DOHH2 (cell line): ENCODE measurements around the gene SPG7.
A peak's percentile ranks its signal among the peaks of the same experiment; 100 is the strongest.

Experiments
- H3F3A ChIP-seq: fragments of 200-600 bp; sonication (generic), shearing (Covaris generic); 2 replicates; pipeline ENCODE4 v1.6.0; 2016; ENCODE audit warnings: antibody characterized with exemption, mild to moderate bottlenecking; ENCODE audit not compliant: control insufficient read depth, insufficient read depth
- H3K27ac ChIP-seq: fragments of 200-600 bp; sonication (generic); 2 replicates; pipeline ENCODE4 v1.5.1; 2014; ENCODE audit warnings: low read depth, mild to moderate bottlenecking, low read length, moderate library complexity
- H3K27me3 ChIP-seq: fragments of 200-600 bp; sonication (generic); 2 replicates; pipeline ENCODE4 v1.6.1; 2014; ENCODE audit warnings: mild to moderate bottlenecking, low read length, mixed read lengths; ENCODE audit not compliant: control insufficient read depth
- H3K36me3 ChIP-seq: fragments of 200-600 bp; sonication (generic); 2 replicates; pipeline ENCODE4 v1.6.1; 2014; ENCODE audit warnings: mild to moderate bottlenecking, low read length, moderate library complexity, mixed read lengths; ENCODE audit not compliant: control insufficient read depth
- H3K4me1 ChIP-seq: fragments of 200-600 bp; sonication (generic); 2 replicates; pipeline ENCODE4 v1.6.1; 2014; ENCODE audit warnings: mild to moderate bottlenecking, low read length, mixed read lengths; ENCODE audit not compliant: control insufficient read depth
- H3K4me2 ChIP-seq: fragments of 200-600 bp; sonication (generic); 2 replicates; pipeline ENCODE4 v1.6.0; 2014; ENCODE audit warnings: mild to moderate bottlenecking, low read length, moderate library complexity
- H3K4me3 ChIP-seq: fragments of 200-600 bp; sonication (generic); 2 replicates; pipeline ENCODE4 v1.5.1; 2014; ENCODE audit warnings: mild to moderate bottlenecking, low read length, mixed read lengths
- H3K79me2 ChIP-seq: fragments of 200-600 bp; sonication (generic); 2 replicates; pipeline ENCODE4 v1.6.1; 2014; ENCODE audit warnings: mild to moderate bottlenecking, low read length, mixed read lengths; ENCODE audit not compliant: control insufficient read depth
- H3K9me2 ChIP-seq: fragments of 200-600 bp; sonication (generic); replicated peaks from 2 replicates; pipeline ENCODE4 v1.6.1; 2014; ENCODE audit warnings: mild to moderate bottlenecking, low read length, mixed read lengths; ENCODE audit not compliant: control insufficient read depth
- H3K9me3 ChIP-seq: fragments of 200-600 bp; sonication (generic); 2 replicates; pipeline ENCODE4 v1.6.1; 2014; ENCODE audit warnings: antibody characterized with exemption, low read length, mixed read lengths; ENCODE audit not compliant: control insufficient read depth, insufficient read depth
- H4K20me1 ChIP-seq: fragments of 200-600 bp; sonication (generic); 2 replicates; pipeline ENCODE4 v1.6.0; 2014; ENCODE audit warnings: low read depth, mild to moderate bottlenecking, antibody characterized with exemption, low read length, moderate library complexity; ENCODE audit not compliant: control insufficient read depth, insufficient read depth
- EZH2phosphoT487 ChIP-seq: fragments of 200-600 bp; sonication (generic); IDR thresholded peaks from 2 replicates; pipeline ENCODE4 v1.6.1; 2017; ENCODE audit warnings: borderline replicate concordance, mild to moderate bottlenecking, antibody characterized with exemption, low read length, moderate library complexity, mixed read lengths
- TF ChIP-seq, protein P1 (sequence below): fragments of 200-600 bp; sonication (generic); IDR thresholded peaks from one replicate; pipeline ENCODE4 v1.5.1; 2014; ENCODE audit warnings: antibody characterized with exemption, mild to moderate bottlenecking, low read depth, low read length; ENCODE audit not compliant: poor library complexity, severe bottlenecking

The SPG7 gene

DNA sequence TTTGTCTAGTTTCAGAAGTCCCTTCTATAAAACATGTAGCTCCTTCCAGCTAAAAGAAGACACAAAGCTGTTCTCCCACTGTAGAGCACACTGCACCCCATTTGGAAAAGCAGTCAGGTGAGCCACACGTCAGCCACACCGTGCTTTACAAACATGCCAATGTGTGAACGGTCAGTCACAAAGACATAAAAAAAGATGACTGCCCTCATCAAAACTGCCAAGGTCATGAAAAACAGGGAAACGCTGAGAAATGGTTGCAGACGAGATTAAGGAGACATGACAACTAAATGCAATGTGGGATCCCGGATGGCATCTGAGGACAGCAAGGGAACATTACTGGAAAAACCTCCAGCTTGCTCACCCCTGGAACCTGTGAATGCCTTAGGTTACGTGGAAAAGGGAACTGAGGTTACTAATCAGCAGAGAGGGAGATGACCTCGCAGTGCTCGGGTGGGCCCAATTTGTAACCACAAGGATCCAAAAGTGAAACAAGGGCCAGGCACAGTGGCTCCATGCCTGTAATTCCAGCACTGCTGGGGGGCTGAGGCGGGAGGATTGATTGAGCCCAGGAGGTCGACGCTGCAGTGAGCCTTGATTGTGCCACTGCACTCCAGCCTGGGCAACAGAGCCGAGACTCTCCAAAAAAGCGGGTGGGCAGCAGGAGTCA is 25.9 kb upstream of the SPG7 start:
- TF ChIP-seq EZH2phosphoT487: no peak
- TF ChIP-seq, protein P1, sequence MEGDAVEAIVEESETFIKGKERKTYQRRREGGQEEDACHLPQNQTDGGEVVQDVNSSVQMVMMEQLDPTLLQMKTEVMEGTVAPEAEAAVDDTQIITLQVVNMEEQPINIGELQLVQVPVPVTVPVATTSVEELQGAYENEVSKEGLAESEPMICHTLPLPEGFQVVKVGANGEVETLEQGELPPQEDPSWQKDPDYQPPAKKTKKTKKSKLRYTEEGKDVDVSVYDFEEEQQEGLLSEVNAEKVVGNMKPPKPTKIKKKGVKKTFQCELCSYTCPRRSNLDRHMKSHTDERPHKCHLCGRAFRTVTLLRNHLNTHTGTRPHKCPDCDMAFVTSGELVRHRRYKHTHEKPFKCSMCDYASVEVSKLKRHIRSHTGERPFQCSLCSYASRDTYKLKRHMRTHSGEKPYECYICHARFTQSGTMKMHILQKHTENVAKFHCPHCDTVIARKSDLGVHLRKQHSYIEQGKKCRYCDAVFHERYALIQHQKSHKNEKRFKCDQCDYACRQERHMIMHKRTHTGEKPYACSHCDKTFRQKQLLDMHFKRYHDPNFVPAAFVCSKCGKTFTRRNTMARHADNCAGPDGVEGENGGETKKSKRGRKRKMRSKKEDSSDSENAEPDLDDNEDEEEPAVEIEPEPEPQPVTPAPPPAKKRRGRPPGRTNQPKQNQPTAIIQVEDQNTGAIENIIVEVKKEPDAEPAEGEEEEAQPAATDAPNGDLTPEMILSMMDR: no peak
- Histone ChIP-seq H3K4me2 (no peak overlapping the region), H4K20me1 (peaks cover 76% of the 10 kb centered on the region), H3K9me2 (no peaks in the 10 kb centered on the region), H3F3A (peaks cover 10% of the 10 kb centered on the region), H3K79me2 (peaks cover 100% of the 10 kb centered on the region), H3K4me1 (peaks cover 80% of the 10 kb centered on the region), H3K27me3 (no peaks in the 10 kb centered on the region), H3K9me3 (no peaks in the 10 kb centered on the region), H3K36me3 (peaks cover 23% of the 10 kb centered on the region), H3K27ac (no peak overlapping the region), H3K4me3 (no peak overlapping the region)

DNA sequence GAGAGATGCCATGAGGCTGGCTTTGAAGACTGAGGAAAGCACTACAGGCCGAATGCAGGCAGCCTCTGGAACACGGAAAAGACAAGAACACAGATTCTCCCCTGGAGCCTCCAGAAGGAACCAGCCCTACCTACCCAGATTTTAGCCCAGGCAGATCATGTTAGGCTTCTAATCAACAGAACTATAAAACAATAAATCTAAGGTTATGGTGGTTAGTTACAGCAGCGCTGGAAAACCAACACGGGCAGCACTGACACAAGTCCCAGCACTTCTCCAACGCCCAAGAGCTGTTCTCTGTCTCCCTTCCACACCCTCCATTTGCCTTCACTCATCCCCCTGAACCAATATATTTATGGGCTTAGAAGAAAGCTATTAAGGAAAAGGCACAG is 25.4 kb upstream of the SPG7 start:
- Histone ChIP-seq H3K27ac (no peak overlapping the region), H3K79me2 (peaks cover 100% of the 10 kb centered on the region), H3F3A (peaks cover 6% of the 10 kb centered on the region), H3K27me3 (no peaks in the 10 kb centered on the region), H3K4me1 (peaks cover 80% of the 10 kb centered on the region), H3K9me2 (no peaks in the 10 kb centered on the region), H3K4me3 (no peak overlapping the region), H3K4me2 (no peak overlapping the region), H4K20me1 (peaks cover 75% of the 10 kb centered on the region), H3K36me3 (peaks cover 26% of the 10 kb centered on the region), H3K9me3 (no peaks in the 10 kb centered on the region)
- no peak for TF ChIP-seq EZH2phosphoT487
- TF ChIP-seq, protein P1: no peak

DNA sequence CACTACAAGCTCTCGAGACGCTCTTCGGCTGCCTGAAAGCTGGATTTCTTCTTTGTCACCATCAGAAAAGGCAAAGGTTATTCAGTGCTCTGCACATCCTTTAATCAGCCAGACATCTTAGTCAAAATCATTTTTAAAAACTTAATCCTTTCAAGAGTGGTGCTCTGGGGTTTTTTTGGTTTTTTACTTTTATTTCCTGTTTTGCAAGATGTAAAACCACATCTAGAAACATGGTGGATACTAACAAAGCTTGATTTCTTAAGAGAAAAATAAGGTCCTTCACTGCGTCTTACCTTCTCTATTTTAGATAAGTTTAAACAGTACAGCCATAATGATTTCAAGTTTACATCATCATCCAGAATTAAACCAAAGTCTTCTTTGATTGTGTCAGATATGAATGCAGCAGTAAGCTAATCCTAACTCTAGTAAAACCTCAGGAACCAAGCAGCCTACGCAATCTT is 24.1 kb upstream of the SPG7 start:
- peaks cover 71% of the 10 kb centered on the region for H4K20me1 ChIP-seq
- H3K4me2 ChIP-seq: peak overlapping the region; percentile 47
- no peak overlapping the region for H3K27ac ChIP-seq
- TF ChIP-seq, protein P1: no peak
- no peak for TF ChIP-seq EZH2phosphoT487
- no peaks in the 10 kb centered on the region for H3K9me3 ChIP-seq
- peaks cover 33% of the 10 kb centered on the region for H3K36me3 ChIP-seq
- H3K4me1 ChIP-seq: peaks cover 79% of the 10 kb centered on the region
- no peaks in the 10 kb centered on the region for H3K27me3 ChIP-seq
- no peaks in the 10 kb centered on the region for H3K9me2 ChIP-seq
- peaks cover 100% of the 10 kb centered on the region for H3K79me2 ChIP-seq
- peaks cover 10% of the 10 kb centered on the region for H3F3A ChIP-seq
- H3K4me3 ChIP-seq: 0 out of 2 replicates have a peak overlapping the region, but pooled peaks have one; percentile 1
